GM19463 (cell line): Measurements from ENCODE around the gene ZNF33B.
"Not testable (repeated sequence)": the region's sequence is repeated elsewhere in the genome, so short reads cannot be mapped to it uniquely, and the experiment has no call there.

Source experiments
- ATAC-seq: cut with Tn5 transposase; IDR thresholded peaks from one replicate; pipeline ENCODE4 v1.9.1; 2021; ENCODE audit warnings: mild to moderate bottlenecking, moderate library complexity; ENCODE audit not compliant: unreplicated experiment

The ZNF33B gene

DNA sequence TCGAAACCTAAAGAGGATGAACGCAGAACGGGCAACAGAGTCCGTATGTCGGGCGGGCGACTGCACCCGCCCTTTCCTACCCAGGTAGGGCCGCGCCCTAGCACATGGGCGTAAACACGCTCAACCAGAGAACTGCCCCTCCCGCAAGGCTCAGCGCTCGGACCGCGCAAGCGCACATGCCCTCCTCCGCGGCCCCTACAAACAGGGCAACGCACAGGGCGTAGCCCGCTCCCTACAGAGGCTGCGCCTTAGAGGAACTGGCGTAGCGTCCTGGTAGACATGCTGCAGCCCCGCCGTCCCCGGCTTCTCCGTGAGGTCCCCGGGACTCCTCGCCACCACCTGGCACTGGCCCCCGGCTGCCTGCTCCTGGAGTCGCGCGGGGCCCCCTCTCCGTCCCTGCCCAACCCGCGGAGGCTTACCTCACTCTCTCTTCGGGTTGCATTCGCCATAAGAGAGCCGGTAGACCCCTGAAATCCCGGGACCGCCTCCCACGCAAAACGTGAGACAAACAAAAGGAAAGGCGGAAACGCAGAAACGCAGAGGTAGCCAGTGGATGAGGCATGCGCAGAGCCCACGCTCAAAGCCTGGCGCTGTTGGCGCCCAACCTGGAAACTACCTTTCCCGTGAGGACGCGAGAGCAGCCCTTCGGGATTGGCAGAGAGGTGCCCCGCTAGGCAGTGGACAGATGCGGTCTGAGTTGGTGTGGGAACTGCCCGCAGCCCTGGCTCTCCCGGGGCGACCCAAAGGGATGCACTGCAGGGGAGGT is at the start of gene ZNF33B:
Gene ZNF33B (minus strand): TSS at position 516 of the 766 bp plus-strand sequence. CDS start 1,642 bp downstream, outside the sequence.
- peak; percentile 89 for ATAC-seq

DNA sequence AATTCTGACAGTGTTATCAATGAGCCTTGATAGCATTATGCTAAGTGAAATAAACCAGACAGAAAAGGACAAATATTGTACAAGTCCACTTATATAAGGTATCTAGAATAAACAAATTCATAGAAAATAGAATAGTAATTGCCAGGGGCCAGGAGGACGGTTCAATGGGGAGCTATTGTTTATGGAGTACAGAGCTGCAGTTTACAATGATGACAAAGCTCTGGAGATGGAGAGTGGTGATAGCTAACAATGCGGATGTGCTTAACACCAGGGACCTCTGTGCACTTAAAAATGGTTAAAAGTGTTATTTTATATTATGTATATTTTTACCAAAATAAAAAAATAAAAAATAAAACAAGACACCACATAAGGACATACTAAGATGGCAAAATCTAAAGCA is 46.1 kb upstream of the ZNF33B start:
- ATAC-seq: no peak

GRCh38 chr10:42680267-42680666 is 41.9 kb upstream of the ZNF33B start:
- no peak for ATAC-seq

DNA sequence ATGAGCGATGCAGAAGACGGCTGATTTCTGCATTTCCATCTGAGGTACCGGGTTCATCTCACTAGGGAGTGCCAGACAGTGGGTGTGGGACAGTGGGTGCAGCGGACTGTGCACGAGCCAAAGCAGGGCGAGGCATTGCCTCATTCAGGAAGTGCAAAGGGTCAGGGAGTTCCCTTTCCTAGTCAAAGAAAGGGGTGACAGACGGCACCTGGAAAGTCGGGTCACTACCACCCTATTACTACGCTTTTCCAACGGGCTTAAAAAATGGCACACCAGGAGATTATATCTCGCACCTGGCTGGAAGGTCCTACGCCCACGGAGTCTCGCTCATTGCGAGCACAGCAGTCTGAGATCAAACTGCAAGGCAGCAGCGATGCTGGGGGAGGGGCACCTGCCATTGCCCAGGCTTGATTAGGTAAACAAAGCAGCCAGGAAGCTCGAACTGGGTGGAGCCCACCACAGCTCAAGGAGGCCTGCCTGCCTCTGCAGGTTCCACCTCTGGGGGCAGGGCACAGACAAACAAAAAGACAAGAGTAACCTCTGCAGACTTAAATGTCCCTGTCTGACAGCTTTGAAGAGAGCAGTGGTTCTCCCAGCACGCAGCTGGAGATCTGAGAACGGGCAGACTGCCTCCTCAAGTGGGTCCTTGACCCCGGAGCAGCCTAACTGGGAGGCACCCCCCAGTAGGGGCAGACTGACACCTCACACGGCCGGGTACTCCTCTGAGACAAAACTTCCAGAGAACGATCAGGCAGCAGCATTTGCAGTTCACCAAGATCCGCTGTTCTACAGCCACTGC is 27.0 kb upstream of the ZNF33B start:
- not testable (repeated sequence) for ATAC-seq

DNA sequence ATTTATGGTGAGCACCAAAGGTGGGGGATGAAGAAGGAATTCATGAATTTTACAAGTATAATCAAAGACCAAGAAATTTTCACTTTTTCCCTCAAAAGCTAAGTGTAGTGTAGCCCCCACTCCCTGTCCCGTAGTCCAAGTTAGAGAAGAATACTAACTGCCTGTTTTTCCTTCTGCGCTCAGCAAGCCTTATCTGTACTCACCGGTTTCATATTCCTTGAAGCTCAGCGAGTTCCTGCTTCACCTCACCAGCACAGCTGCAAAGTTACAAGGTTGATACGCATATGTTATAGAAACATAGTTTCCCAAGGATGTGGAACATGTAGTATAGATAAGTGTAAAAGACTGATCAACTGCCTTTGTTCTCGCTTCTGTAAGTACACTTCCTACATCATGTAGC is 16.0 kb upstream of the ZNF33B start:
- ATAC-seq: no peak

GRCh38 chr10:42652858-42653257 is 14.5 kb upstream of the ZNF33B start:
- no peak for ATAC-seq

- ATAC-seq: no peak
Observed at GRCh38 chr10:42650374-42650773, 12.0 kb upstream of the ZNF33B start.

DNA sequence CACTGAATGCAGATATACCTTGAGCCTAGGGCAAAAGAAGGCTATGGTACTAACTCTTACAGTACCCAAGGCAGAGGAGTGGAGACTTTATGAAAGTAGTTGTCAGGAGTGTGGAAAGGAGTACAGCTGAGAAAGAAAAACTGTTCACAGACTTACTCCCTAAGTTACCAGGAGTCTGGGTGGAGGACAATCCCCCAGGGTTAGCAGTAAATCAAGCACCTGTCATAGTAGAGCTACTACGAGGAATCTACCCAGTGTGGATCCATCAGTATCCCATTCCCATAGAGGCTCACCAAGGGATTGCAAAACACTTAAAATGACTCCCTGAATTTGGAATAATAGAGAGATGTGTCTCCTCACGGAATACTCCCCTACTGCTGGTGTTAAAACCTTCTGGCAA is 10.1 kb upstream of the ZNF33B start:
- no peak for ATAC-seq

DNA sequence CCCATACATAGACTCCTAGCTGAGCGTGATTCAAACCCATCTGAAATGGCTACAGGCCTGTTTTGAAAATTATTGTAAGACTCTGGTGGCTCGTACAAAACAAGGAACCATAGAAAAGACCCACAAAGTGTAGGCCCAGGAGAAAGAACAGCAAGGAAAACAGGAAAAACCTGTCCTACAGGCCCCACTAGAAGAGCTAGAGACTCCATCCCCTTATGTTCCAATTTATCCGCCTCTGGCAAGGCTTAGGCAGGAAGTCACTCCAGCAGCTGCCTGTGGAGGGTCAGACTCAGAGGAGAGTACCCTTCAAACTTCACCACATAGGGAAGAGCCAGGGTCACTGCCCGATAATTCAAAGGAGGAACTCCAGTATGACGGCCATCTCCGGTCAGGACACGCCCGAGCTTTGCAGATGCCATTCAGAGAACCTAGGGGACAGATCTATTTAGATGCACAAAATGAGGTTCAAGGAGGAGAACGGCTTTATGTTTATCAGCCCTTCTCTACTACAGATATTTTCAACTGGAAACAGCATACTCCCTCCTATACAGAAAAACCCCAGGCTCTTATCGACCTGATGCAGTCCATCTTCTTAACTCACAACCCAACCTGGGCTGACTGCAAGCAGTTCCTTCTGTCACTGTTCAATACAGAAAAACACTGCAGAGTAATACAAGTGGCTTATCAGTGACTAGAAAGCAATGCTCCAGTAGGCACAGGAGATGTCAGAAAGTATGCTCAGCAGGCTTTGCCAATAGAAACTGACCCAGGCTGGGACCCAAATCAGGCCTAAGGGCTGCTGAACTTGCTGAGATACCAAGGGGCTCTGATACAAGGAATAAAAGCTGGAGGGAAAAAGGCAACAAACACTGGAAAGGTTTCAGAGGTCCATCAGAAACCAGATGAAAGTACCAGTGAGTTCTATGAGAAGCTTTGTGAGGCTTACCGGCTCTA is 8.6 kb upstream of the ZNF33B start:
- no peak for ATAC-seq

DNA sequence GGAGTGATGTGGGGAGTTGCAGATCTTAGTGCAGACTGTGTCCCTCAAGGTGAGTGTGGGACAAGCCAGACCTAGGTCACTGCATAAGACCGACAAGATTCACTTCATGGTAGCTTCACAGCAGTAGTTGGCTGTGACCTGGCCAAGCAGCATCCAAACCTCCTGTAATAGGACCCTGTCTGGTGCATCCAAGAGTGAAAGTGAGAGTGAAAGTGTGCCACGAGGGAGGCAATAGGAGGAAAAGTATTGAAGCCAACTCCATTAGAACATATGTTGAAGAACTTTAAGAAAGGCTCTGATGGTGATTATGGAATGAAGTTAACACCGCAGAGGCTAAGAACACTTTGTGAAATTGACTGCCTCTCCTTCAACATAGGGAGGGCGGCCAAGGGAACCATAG is 7.8 kb upstream of the ZNF33B start:
- ATAC-seq: no peak

- no peak for ATAC-seq
Observed at GRCh38 chr10:42645516-42645915, 7.1 kb upstream of the ZNF33B start.

- no peak for ATAC-seq
Observed at GRCh38 chr10:42645103-42645502, 6.7 kb upstream of the ZNF33B start.

DNA sequence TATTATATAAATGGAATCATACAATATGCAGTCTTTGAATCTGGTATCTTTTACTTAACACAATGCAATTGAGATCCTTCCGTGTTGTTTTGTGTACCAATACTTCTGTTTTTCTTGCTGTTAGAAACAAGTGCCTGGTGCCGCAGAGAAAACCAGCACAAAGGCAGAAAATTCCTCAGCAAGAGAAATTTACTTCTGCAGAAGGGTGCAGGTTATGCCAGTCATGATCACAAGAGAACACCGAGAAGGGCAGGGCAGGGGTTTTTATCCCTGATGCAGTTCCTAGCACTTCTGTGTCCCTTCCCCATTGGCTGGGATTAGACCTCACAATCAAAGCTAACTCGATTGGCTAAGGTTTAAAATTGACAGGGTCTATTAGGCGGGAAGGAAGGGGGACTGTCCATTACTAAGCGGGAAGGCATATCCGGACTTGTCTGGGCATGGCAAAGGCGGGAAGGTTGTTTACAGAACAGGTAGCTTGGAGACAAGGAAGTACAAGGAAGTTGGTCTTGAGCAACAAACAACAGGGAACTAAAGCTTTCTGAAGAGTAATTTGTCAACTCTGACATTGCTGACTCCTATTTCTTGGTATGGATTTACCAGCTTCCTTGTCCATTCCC is 2.4 kb upstream of the ZNF33B start:
- no peak for ATAC-seq

GRCh38 chr10:42638821-42639270 is 476 bp upstream of the ZNF33B start:
- ATAC-seq: no peak

DNA sequence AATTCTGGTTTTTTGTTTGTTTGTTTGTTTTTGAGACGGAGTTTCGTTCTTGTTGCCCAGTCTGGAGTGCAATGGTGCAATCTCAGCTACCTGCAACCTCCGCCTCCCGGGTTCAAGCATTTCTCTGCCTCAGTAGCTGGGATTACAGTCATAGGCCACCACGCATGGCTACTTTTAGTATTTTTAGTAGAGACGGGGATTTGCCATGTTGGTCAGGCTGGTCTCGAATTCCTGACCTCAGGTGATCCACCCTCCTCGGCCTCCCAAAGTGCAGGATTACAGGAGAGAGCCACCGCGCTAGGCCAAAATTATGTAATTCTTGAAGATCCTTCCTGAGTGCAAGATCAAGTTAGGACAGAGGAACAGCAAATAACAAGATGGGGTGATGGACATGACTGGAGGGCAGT is 719 bp downstream of the ZNF33B start:
- no peak for ATAC-seq

GRCh38 chr10:42637142-42637541 is 1.2 kb downstream of the ZNF33B start:
- no peak for ATAC-seq

GRCh38 chr10:42635098-42635497 is 3.3 kb downstream of the ZNF33B start:
- ATAC-seq: no peak

- no peak for ATAC-seq
Observed at GRCh38 chr10:42632564-42632963, 5.8 kb downstream of the ZNF33B start.

DNA sequence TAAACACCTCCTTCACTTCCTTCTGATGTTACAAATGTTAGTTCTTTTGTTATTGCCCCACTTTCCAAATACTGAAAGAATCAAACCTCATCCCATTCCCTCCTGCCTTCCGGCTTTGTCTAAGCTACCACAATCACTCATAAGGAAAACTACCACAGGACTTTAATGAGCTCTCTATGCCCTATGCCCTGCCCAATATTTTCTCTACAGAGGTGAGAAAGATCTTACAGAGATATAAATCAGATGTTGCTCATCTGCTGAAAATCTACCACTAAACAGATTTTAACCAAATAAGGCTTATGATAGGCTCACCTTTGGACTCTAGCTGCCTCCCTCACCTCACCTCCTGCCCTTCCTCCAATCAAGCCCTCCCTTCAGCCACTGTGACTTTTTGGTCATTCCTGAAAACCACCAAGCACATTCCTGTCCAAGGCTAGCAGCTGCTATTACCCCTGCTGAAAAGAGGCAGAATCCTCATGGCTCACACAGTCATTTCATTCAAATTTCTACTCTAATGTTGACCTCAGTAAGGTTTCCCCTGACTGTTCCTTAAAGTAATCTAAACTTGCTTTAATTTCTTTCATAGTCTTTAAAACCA is 7.7 kb downstream of the ZNF33B start:
- no peak for ATAC-seq

DNA sequence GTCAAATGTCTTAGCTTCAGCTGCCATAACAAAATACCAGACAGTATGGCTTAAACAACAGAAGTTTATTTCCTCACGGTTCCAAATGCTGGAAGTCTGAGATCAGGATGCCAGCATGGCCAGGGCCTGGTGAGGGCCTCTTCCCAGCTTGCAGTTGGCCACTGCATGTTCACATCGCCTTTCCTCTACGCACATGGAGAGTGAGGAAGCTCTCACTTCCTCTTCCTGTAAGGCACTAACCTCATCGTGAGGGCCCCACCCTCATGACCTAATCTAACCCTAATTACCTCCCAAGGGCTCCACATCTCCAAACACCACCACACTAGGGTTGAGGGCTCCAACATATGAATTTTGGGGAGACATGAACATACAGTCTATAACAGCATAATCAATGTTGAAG is 14.4 kb downstream of the ZNF33B start:
- no peak for ATAC-seq
